Large intestine (tissue), 3 donors: ENCODE data around the gene NRG2. TPM values are rescaled to one million over a fixed set of nuclear protein-coding genes. Genes with fewer than 3 reads are reported as not detected.

Experiments
- DNase-seq, 2 donors: peaks; one replicate each; pipeline versions ENCODE4 v3.0.0 to v3.0.0-alpha.2; 2013
- H3K27ac ChIP-seq: one replicate; pipeline ENCODE4 v1.5.1; 2013; ENCODE audit warnings: low read length
- H3K27me3 ChIP-seq: 2 replicates; pipeline ENCODE4 v1.6.1; 2013; ENCODE audit warnings: low read length; ENCODE audit not compliant: control insufficient read depth, insufficient read depth
- H3K36me3 ChIP-seq: 2 replicates; pipeline ENCODE4 v1.6.1; 2013; ENCODE audit warnings: low read length; ENCODE audit not compliant: control insufficient read depth, insufficient read depth
- H3K4me1 ChIP-seq: one replicate; pipeline ENCODE4 v1.6.1; 2013; ENCODE audit warnings: low read length; ENCODE audit not compliant: control insufficient read depth, insufficient read depth
- H3K4me3 ChIP-seq: one replicate; pipeline ENCODE4 v1.5.1; 2013; ENCODE audit warnings: low read length
- H3K9me3 ChIP-seq: one replicate; pipeline ENCODE4 v1.6.1; 2013; ENCODE audit warnings: mild to moderate bottlenecking, low read depth, low read length, moderate library complexity; ENCODE audit not compliant: control insufficient read depth
- whole genome bisulfite sequencing: methylation state at CpG from one replicate; pipeline ENCODE4 v1.1.5; 2013; ENCODE audit warnings: low lambda C conversion rate; ENCODE audit not compliant: insufficient coverage; 5-methylcytosine and 5-hydroxymethylcytosine counted together
- polyA plus RNA-seq: library from polyadenylated mRNA; unstranded; fragments of 120-200 nt; gene quantifications from one replicate; pipeline ENCODE4 v1.2.1, GENCODE V29; 2013

Gene NRG2
- polyA plus RNA-seq, 1 donor: 1.1 TPM

DNA sequence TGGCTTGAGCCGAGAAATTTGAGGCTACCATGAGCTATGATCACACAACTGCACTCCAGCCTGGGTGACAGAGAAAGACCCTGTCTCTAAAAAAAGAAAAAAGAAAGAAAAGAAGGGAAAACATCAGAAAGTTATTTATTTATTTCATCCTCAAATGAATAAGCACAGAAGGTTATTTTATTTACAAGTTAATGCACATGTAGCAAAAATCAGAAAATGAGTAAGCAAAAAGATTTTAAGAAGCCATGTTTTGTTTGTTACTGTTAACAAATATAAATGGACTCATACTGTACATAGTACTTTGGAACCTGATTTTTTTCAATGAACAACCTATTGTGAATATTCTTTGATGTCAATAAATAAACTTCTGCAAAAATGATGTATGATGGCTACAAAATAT lies 47.2 kb downstream of the NRG2 start:
- no peaks in the 10 kb centered on the region for H3K4me1 ChIP-seq
- no peaks in the 10 kb centered on the region for H3K36me3 ChIP-seq
- H3K27ac ChIP-seq: no peak overlapping the region
- H3K27me3 ChIP-seq: peaks cover 23% of the 10 kb centered on the region
- DNase-seq: no peak
- H3K4me3 ChIP-seq: no peak overlapping the region
- WGBS: 86% methylated on average over 1 of the region's 1 CpG
- H3K9me3 ChIP-seq: no peaks in the 10 kb centered on the region

DNA sequence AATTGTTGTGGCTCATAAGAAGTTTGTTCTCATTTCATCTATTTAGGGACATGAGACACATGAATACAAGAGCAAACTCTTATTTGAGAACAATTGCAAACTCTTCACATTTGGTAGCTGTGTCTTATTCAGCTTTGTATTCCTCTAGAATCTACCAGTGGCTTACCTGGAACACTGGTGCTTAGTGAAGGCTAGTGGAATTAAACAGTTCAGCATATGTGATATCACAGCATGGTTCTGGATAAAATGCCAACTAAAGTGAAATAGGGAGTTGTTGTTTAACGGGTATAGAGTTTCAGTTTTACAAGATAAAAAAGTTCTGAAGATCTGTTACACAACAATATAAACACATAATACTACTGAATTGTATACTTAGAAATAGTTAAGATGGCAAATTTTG lies 48.9 kb downstream of the NRG2 start:
- Histone ChIP-seq H3K9me3 (no peaks in the 10 kb centered on the region), H3K4me1 (no peaks in the 10 kb centered on the region), H3K27me3 (peaks cover 15% of the 10 kb centered on the region), H3K36me3 (no peaks in the 10 kb centered on the region), H3K4me3 (no peak overlapping the region), H3K27ac (no peak overlapping the region)
- no CpG with 5 or more reads among the region's 1 CpG for WGBS
- DNase-seq: no peak

- Histone ChIP-seq H3K36me3 (no peaks in the 10 kb centered on the region), H3K4me3 (no peak overlapping the region), H3K9me3 (no peaks in the 10 kb centered on the region), H3K27ac (no peak overlapping the region), H3K4me1 (no peaks in the 10 kb centered on the region), H3K27me3 (peaks cover 38% of the 10 kb centered on the region)
- no CpG with 5 or more reads among the region's 3 CpGs for WGBS
- DNase-seq: no peak
These were observed 57.4 kb downstream of the NRG2 start for GRCh38 chr5:139985733-139986132.

- WGBS: 60% methylated on average over 2 of the region's 5 CpGs
- no peak overlapping the region for H3K4me3 ChIP-seq
- no peak for DNase-seq
- H3K27me3 ChIP-seq: peaks cover 40% of the 10 kb centered on the region
- H3K9me3 ChIP-seq: no peaks in the 10 kb centered on the region
- H3K4me1 ChIP-seq: no peaks in the 10 kb centered on the region
- H3K27ac ChIP-seq: no peak overlapping the region
- H3K36me3 ChIP-seq: no peaks in the 10 kb centered on the region
These were observed 57.8 kb downstream of the NRG2 start for GRCh38 chr5:139985290-139985689.

GRCh38 chr5:139984816-139985215 lies 58.3 kb downstream of the NRG2 start:
- Histone ChIP-seq H3K9me3 (no peaks in the 10 kb centered on the region), H3K4me3 (no peak overlapping the region), H3K27me3 (peaks cover 40% of the 10 kb centered on the region), H3K4me1 (no peaks in the 10 kb centered on the region), H3K27ac (no peak overlapping the region), H3K36me3 (no peaks in the 10 kb centered on the region)
- WGBS: no CpG with 5 or more reads among the region's 1 CpG
- no peak for DNase-seq

DNA sequence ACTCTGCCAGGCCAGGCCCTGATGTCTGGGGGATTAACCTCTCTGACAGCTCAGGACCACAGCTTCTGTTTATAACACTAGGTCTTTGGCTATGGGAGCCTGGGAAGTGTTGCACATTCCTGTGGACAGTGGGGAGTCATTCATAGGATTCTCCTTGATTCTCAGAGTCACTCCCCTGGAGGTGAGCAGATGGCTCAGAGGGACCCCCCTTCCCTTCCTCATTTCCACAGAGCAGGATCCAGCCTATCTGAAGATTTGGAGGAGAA lies 60.2 kb downstream of the NRG2 start:
- Histone ChIP-seq H3K27me3 (peaks cover 43% of the 10 kb centered on the region), H3K4me1 (no peaks in the 10 kb centered on the region), H3K27ac (no peak overlapping the region), H3K9me3 (no peaks in the 10 kb centered on the region), H3K36me3 (no peaks in the 10 kb centered on the region), H3K4me3 (no peak overlapping the region)
- no peak for DNase-seq

DNA sequence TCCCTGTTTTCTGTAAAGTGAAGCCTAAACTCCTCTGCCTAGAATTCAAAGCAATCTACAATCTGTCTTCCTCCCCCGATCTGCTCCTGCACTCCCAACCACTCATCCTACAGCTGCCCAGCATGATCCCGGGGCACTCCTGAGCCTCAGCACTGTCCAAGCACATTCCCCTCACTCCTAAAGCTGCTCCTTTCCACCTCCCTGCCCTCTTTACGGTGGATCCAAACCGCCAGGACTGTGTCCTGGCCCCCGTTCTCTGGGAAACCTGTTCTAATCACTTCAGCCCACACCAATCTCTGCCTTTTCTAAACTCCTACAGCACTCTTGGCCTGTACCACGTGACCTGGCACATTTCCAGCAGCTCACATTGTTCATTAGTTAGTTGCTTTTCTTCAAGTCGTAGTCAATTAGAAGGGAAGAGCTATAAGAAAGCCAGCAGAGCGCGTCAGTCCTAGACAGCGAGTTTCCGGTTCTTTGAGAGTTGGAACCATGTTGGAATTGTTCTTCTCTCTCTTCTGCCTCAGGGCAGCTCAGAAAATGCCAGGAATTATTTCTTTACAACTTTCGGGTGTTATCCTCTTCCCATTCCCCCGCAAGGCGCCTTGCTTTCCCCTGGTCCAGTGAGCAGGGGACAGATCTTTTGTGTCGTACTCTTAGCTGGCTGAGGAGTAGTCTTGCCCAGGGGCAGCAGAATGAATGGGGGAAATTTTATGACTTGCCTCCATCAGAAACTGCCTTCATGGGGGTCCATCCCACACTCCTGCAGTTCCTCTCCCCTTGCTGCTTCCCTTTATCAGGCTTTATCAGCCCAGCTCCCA lies 60.7 kb downstream of the NRG2 start:
- H3K4me1 ChIP-seq: no peaks in the 10 kb centered on the region
- 80% methylated on average over 3 of the region's 15 CpGs for WGBS
- peak in 1 of 2 donors; percentile 21 for DNase-seq

DNA sequence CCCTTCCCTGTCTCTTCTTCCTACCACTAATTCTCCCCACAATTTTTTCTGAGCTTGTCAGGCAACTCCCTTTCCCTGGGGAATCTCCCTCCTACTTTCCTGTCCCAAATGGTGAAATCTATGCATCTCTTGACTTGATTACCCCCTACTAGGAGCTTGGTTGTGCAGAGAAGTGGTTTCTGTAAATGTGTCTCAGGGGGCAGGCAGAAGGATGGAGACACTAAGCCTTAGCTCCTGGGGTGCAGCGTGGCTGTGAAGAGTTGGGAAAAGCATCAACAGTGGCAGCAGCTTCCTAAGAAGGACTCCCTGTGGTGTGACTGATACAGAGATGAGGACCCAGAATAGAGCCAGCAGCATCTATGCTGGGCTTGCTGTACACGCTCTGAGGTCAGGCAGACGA lies 62.3 kb downstream of the NRG2 start:
- Histone ChIP-seq H3K27me3 (peaks cover 39% of the 10 kb centered on the region), H3K9me3 (no peaks in the 10 kb centered on the region), H3K27ac (no peak overlapping the region), H3K4me3 (no peak overlapping the region), H3K4me1 (no peaks in the 10 kb centered on the region), H3K36me3 (no peaks in the 10 kb centered on the region)
- WGBS: no CpG with 5 or more reads among the region's 3 CpGs
- no peak for DNase-seq

More for the DNA sequence above, 60.7 kb downstream of the NRG2 start:
- H3K4me3 ChIP-seq: no peak overlapping the region
- H3K36me3 ChIP-seq: no peaks in the 10 kb centered on the region
- no peaks in the 10 kb centered on the region for H3K9me3 ChIP-seq
- peaks cover 43% of the 10 kb centered on the region for H3K27me3 ChIP-seq
- H3K27ac ChIP-seq: no peak overlapping the region

DNA sequence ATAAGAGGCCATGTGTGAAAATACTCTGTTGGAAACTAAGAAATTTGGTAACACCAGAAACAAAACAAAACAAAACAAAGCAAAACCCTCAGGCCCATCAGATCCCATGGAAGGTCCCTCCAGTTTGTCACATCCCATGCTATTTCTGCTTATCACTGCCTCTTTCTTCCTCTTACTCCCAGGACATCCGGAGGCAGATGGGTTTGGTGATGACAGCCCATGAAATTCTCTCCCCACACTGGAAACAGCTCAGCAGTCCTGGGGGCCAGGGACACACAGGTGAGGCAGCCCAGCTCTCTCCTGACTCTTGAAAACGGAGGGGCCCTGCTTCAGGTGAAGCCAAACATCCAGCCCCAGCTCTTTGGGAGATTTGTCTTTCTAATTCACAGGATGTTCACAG lies 63.2 kb downstream of the NRG2 start:
- Histone ChIP-seq H3K27me3 (peaks cover 33% of the 10 kb centered on the region), H3K4me3 (no peak overlapping the region), H3K36me3 (no peaks in the 10 kb centered on the region), H3K9me3 (no peaks in the 10 kb centered on the region), H3K27ac (no peak overlapping the region), H3K4me1 (no peaks in the 10 kb centered on the region)
- WGBS: no CpG with 5 or more reads among the region's 2 CpGs
- DNase-seq: no peak

DNA sequence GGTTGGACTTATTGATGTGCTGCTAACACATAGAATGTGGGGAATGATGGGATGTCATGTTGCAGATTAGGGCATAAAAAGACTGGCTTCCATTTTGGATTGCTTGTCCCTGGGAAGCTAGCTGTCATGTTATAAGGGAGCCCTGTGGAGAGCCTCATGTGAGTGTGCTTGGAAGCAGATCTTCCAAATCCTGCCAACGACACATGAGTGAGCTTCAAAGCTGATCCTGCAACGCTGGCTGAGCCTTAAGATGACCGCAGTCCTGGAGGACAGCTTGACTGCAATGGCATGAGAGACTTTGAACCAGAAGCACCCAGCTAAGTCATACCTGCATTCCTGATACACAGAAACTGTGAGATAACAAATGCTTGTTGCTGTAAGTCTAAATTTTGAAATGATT lies 63.6 kb downstream of the NRG2 start:
- DNase-seq: no peak
- Histone ChIP-seq H3K4me3 (no peak overlapping the region), H3K4me1 (no peaks in the 10 kb centered on the region), H3K9me3 (no peaks in the 10 kb centered on the region), H3K27me3 (peaks cover 33% of the 10 kb centered on the region), H3K36me3 (no peaks in the 10 kb centered on the region), H3K27ac (no peak overlapping the region)
- WGBS: no CpG with 5 or more reads among the region's 3 CpGs

- H3K36me3 ChIP-seq: no peaks in the 10 kb centered on the region
- H3K27ac ChIP-seq: no peak overlapping the region
- H3K9me3 ChIP-seq: no peaks in the 10 kb centered on the region
- 100% methylated on average over 1 of the region's 1 CpG for WGBS
- no peak overlapping the region for H3K4me3 ChIP-seq
- peaks cover 17% of the 10 kb centered on the region for H3K27me3 ChIP-seq
- DNase-seq: no peak
- no peaks in the 10 kb centered on the region for H3K4me1 ChIP-seq
These were observed 66.4 kb downstream of the NRG2 start for GRCh38 chr5:139976703-139977102.
